PFSK-1 (cell line): ENCODE results near the gene BZW2.
A peak's percentile ranks its signal among the peaks of the same experiment; 100 is the strongest.

Experiments
- FOXP2 ChIP-seq: optimal IDR thresholded peaks from 2 replicates; pipeline ENCODE3; 2011; ENCODE audit warnings: borderline replicate concordance, control low read depth, inconsistent platforms; ENCODE audit not compliant: insufficient read depth; ENCODE audit errors: extremely low read length, extremely low read depth
- POLR2AphosphoS5 ChIP-seq: IDR thresholded peaks from 2 replicates; pipeline ENCODE4 v1.6.1; 2012; ENCODE audit warnings: low read depth, mild to moderate bottlenecking, control low read depth, low read length, moderate library complexity
- SIN3A ChIP-seq: IDR thresholded peaks from 2 replicates; pipeline ENCODE4 v1.6.1; 2012; ENCODE audit warnings: mild to moderate bottlenecking, low read length, moderate library complexity, borderline replicate concordance; ENCODE audit not compliant: insufficient read depth
- TAF1 ChIP-seq: IDR thresholded peaks from 2 replicates; pipeline ENCODE4 v1.6.1; 2012; ENCODE audit warnings: low read length, control low read depth, borderline replicate concordance; ENCODE audit not compliant: insufficient read depth
- TF ChIP-seq, protein P1 (sequence below), 2 experiments: IDR thresholded peaks; 2 replicates each; pipeline versions ENCODE4 v1.6.1 to v1.8.0; 2011 to 2012; ENCODE audit warnings: low read depth in 2 of 2, low read length in 2 of 2, control low read depth in 1 of 2, inconsistent platforms in 1 of 2, mild to moderate bottlenecking in 1 of 2, moderate library complexity in 1 of 2; ENCODE audit not compliant: insufficient read depth in 1 of 2

Gene BZW2

DNA sequence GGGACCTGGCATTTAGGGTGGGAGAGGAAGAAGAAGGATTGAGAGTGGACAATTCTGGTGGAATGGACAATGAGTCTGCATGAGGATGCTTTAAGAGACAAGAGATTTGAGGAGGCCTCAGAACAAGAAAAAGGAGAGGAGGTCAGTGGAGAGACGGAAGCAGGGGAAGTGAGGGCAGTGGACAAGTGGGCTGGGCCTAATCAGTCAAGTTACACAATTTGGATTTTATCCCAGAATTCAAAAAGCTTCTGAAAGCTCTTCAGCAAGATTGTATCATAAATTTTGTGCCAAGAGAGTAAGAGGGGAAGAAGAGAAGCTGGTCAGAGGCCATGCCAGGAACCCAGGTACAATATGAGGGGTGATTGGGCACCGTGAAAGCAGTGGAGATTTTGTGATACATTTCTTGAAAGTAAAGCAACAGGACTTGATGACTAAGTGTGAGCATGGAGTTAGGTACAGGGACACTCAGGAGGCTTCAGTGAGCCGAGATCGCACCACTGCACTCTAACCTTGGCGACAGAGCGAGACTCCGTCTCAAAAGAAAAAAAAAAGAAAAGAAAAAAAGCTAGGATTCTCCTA lies 88.3 kb downstream of the BZW2 start:
- no peak for TF ChIP-seq FOXP2
- TF ChIP-seq SIN3A: 0 out of 2 replicates have a peak, but pooled peaks have one; percentile 14

DNA sequence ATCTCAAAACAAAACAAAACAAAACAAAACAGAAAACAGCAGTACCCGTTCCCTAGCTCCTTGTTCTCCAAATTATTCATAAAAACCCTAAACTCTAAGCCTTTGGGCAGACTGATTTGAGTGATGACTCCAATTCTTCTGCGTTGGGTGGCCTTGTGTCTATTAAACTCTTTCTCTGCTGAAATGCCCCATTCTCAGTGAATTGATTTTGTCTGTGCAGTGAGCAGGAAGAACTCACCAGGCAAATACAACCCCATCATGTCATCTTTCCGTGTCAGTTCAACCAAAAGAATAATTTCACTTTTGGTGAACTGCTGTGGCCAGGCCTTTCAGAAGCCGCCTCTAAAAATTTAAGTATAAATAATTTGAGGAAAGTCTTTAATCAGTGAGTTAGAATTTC lies 89.0 kb downstream of the BZW2 start:
- TF ChIP-seq SIN3A: no peak
- TF ChIP-seq FOXP2: no peak

DNA sequence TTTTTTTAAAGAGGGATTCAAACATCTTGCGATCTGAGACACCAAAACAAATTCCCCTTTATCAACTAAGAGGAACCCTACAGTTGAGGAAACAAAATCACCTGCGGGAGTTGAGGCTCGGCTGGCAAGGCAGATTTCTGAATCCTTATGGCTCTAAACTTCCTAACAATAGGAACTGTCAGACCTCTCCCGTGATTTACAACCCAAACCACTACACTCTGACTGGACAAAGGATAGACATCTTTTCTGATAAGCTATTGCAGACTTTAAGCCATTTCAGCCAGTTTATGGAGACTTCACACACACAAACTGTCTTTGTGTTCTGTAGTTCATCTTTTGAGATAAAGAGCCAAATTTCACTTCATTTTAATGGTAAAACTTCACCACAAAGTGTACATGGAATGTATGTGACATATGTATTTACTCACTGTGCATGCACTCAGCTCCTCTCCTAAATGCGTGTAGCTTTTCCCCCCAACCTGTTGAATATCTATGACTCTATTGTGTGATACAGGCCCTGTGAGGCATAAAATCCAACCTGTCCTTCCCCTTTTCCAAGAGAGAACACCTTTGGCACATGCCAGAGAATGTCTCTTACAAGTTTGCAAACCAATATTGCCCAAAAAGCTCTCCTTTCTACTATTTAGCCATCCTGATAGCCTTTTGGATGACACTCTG lies 92.2 kb downstream of the BZW2 start:
- no peak for TF ChIP-seq TAF1
- TF ChIP-seq POLR2AphosphoS5: no peak
- TF ChIP-seq, protein P1, sequence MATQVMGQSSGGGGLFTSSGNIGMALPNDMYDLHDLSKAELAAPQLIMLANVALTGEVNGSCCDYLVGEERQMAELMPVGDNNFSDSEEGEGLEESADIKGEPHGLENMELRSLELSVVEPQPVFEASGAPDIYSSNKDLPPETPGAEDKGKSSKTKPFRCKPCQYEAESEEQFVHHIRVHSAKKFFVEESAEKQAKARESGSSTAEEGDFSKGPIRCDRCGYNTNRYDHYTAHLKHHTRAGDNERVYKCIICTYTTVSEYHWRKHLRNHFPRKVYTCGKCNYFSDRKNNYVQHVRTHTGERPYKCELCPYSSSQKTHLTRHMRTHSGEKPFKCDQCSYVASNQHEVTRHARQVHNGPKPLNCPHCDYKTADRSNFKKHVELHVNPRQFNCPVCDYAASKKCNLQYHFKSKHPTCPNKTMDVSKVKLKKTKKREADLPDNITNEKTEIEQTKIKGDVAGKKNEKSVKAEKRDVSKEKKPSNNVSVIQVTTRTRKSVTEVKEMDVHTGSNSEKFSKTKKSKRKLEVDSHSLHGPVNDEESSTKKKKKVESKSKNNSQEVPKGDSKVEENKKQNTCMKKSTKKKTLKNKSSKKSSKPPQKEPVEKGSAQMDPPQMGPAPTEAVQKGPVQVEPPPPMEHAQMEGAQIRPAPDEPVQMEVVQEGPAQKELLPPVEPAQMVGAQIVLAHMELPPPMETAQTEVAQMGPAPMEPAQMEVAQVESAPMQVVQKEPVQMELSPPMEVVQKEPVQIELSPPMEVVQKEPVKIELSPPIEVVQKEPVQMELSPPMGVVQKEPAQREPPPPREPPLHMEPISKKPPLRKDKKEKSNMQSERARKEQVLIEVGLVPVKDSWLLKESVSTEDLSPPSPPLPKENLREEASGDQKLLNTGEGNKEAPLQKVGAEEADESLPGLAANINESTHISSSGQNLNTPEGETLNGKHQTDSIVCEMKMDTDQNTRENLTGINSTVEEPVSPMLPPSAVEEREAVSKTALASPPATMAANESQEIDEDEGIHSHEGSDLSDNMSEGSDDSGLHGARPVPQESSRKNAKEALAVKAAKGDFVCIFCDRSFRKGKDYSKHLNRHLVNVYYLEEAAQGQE (IDR thresholded peaks at IDR 0.05; ENCODE audit: insufficient read depth in 1 of 2, low read depth in 2 of 2, low read length in 2 of 2): no peak
- no peak for TF ChIP-seq SIN3A
- TF ChIP-seq FOXP2: no peak

DNA sequence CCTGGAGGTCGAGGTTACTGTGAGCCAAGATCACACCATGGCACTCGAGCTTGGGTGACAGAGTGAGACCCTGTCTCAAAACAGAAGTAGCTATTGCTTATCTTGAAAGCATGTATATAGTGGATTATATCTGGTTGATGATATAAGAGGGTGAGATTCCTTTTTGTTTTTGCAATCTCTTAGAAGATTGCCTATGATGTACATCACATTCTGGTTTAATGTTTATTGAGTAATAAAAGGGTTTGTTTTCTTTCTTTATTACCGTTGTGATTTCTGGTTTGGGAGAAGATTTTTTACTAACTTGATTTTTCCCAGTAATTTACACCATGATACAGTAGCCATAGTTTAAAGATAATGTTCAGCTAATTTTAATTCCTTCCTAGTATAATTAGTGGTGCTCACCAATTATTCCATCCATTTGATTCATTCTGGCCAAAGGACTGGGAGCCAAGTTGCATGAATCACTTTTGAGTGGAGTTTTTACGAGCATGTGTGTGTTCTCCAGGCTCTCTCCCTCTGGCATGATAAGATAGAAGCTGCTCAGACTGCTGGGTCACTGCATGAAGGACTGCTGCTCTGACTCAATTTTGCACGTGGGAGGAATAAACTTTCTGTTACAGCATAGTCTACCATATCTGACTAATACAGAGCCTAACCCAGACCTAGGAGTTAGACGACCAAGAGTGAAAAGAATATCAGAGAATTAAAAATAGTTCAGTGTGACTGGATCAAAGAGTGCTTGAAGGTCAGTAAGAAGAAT lies 94.1 kb downstream of the BZW2 start:
- TF ChIP-seq, protein P1 (IDR thresholded peaks at IDR 0.05; ENCODE audit: insufficient read depth in 1 of 2, low read depth in 2 of 2, low read length in 2 of 2): no peak
- TF ChIP-seq TAF1 (no peak), FOXP2 (no peak), POLR2AphosphoS5 (no peak), SIN3A (no peak)

DNA sequence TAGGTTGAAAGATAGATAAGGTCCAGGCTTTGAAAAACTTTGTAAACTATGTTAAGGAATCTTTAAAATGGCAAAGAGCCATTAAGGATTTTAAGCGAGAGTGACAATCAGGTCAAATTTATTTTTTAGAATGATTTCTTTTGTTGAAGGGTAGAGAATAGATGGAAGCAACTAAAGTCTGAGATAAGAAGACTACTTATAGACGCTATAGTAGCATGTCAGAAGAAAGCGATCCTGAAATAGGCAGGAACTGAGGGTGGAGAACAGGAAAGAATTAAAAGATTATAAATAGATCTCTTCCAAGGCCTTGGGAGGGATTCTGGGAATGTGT lies 94.6 kb downstream of the BZW2 start:
- no peak for TF ChIP-seq TAF1
- TF ChIP-seq, protein P1 (IDR thresholded peaks at IDR 0.05; ENCODE audit: insufficient read depth in 1 of 2, low read depth in 2 of 2, low read length in 2 of 2): no peak
- TF ChIP-seq FOXP2: no peak
- no peak for TF ChIP-seq POLR2AphosphoS5
- TF ChIP-seq SIN3A: no peak

DNA sequence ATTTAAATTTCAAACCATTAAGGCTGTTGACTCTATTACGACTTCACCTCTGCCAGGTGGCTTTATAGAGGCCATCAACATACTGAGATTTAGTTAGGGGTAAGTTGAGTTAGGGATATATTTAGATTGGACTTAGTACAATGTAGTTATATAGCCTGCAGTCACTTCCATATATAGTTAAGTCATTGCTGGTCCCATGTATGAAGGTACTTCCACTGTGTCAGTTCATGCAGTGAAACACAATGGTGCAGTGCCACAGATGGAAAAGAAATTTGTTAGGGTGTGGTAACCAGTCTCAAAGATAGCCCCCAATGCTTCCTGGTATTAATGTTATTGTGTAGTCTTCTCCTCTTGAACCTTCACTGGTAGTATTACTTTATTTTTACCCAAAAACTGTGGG lies 95.0 kb downstream of the BZW2 start:
- TF ChIP-seq TAF1 (no peak), POLR2AphosphoS5 (no peak), SIN3A (no peak), FOXP2 (no peak)
- TF ChIP-seq, protein P1 (IDR thresholded peaks at IDR 0.05; ENCODE audit: insufficient read depth in 1 of 2, low read depth in 2 of 2, low read length in 2 of 2): no peak
